H9 (cell line): ENCODE measurements around the gene RFTN2. TPM values are rescaled to one million over a fixed set of nuclear protein-coding genes. Genes with fewer than 3 reads are reported as not detected.
A peak's percentile ranks its signal among the peaks of the same experiment; 100 is the strongest.

Experiments
- DNase-seq: peaks from one replicate; pipeline ENCODE4 v3.0.0-alpha.2; 2017
- H2AFZ ChIP-seq: one replicate; pipeline ENCODE4 v1.6.1; 2013; ENCODE audit warnings: mild to moderate bottlenecking, low read length, control low read depth, moderate library complexity
- H2AK5ac ChIP-seq: 2 replicates; pipeline ENCODE4 v1.6.1; 2013; ENCODE audit warnings: low read length, control low read depth, mixed read lengths; ENCODE audit not compliant: insufficient read length
- H2BK120ac ChIP-seq: one replicate; pipeline ENCODE4 v1.6.1; 2013; ENCODE audit warnings: low read depth, mild to moderate bottlenecking, low read length, control low read depth, inconsistent platforms; ENCODE audit not compliant: poor library complexity, severe bottlenecking
- H2BK12ac ChIP-seq: 2 replicates; pipeline ENCODE4 v1.6.1; 2013; ENCODE audit warnings: low read length, control low read depth, mixed read lengths, low read depth; ENCODE audit not compliant: insufficient read length
- H2BK15ac ChIP-seq: 2 replicates; pipeline ENCODE4 v1.6.1; 2013; ENCODE audit warnings: low read depth, low read length, control low read depth
- H2BK20ac ChIP-seq: one replicate; pipeline ENCODE4 v1.6.1; 2013; ENCODE audit warnings: low read depth, mild to moderate bottlenecking, low read length, control low read depth, inconsistent platforms; ENCODE audit not compliant: poor library complexity, severe bottlenecking
- H2BK5ac ChIP-seq: 2 replicates; pipeline ENCODE4 v1.6.1; 2013; ENCODE audit warnings: low read length, control low read depth, mixed read lengths; ENCODE audit not compliant: insufficient read length
- H3K14ac ChIP-seq: 2 replicates; pipeline ENCODE4 v1.6.1; 2013; ENCODE audit warnings: low read length, control low read depth; ENCODE audit not compliant: insufficient read depth
- H3K18ac ChIP-seq: 2 replicates; pipeline ENCODE4 v1.6.1; 2013; ENCODE audit warnings: low read depth, mild to moderate bottlenecking, mixed read lengths, low read length, control low read depth; ENCODE audit not compliant: insufficient read length
- H3K23ac ChIP-seq: 2 replicates; pipeline ENCODE4 v1.6.1; 2013; ENCODE audit warnings: low read length, control low read depth, mixed read lengths, low read depth; ENCODE audit not compliant: insufficient read length
- H3K23me2 ChIP-seq: 2 replicates; pipeline ENCODE4 v1.6.1; 2013; ENCODE audit warnings: low read depth, mild to moderate bottlenecking, mixed read lengths, low read length, control low read depth; ENCODE audit not compliant: insufficient read length, poor library complexity, severe bottlenecking
- H3K27ac ChIP-seq: 2 replicates; pipeline ENCODE4 v1.5.1; 2013; ENCODE audit warnings: low read length, control low read depth, mixed read lengths, low read depth; ENCODE audit not compliant: insufficient read length
- H3K27me3 ChIP-seq: 2 replicates; pipeline ENCODE4 v1.6.1; 2013; ENCODE audit warnings: low read length, control low read depth, inconsistent platforms; ENCODE audit not compliant: insufficient read depth
- H3K4ac ChIP-seq: 2 replicates; pipeline ENCODE4 v1.6.1; 2013; ENCODE audit warnings: low read depth, mild to moderate bottlenecking, control low read depth, inconsistent platforms, low read length, moderate library complexity
- H3K4me1 ChIP-seq: 2 replicates; pipeline ENCODE4 v1.6.1; 2013; ENCODE audit warnings: low read length, control low read depth, inconsistent platforms; ENCODE audit not compliant: insufficient read depth
- H3K4me2 ChIP-seq: 2 replicates; pipeline ENCODE4 v1.6.1; 2013; ENCODE audit warnings: low read length, control low read depth, mixed read lengths; ENCODE audit not compliant: insufficient read length, insufficient read depth
- H3K56ac ChIP-seq: 2 replicates; pipeline ENCODE4 v1.6.1; 2013; ENCODE audit warnings: low read depth, mild to moderate bottlenecking, mixed read lengths, low read length, control low read depth; ENCODE audit not compliant: insufficient read length
- H3K79me1 ChIP-seq: 2 replicates; pipeline ENCODE4 v1.6.1; 2013; ENCODE audit warnings: low read depth, mild to moderate bottlenecking, moderate library complexity, low read length, control low read depth, inconsistent platforms; ENCODE audit not compliant: insufficient read depth, poor library complexity, severe bottlenecking
- H3K79me2 ChIP-seq: 2 replicates; pipeline ENCODE4 v1.6.1; 2013; ENCODE audit warnings: low read length, control low read depth, inconsistent platforms; ENCODE audit not compliant: insufficient read depth
- H3K9ac ChIP-seq: 2 replicates; pipeline ENCODE4 v1.6.1; 2013; ENCODE audit warnings: low read length, control low read depth, mixed read lengths; ENCODE audit not compliant: insufficient read length; ENCODE audit errors: extremely low read depth
- H3K9me3 ChIP-seq: one replicate; pipeline ENCODE4 v1.6.1; 2013; ENCODE audit warnings: low read depth, low read length, inconsistent platforms; ENCODE audit not compliant: control insufficient read depth
- H3T11ph ChIP-seq: one replicate; pipeline ENCODE4 v1.6.1; 2013; ENCODE audit warnings: mild to moderate bottlenecking, low read length, control low read depth, inconsistent platforms
- H4K20me1 ChIP-seq: one replicate; pipeline ENCODE4 v1.6.1; 2013; ENCODE audit not compliant: control insufficient read depth, insufficient read length, insufficient read depth
- H4K5ac ChIP-seq: 2 replicates; pipeline ENCODE4 v1.6.1; 2013; ENCODE audit warnings: low read depth, mild to moderate bottlenecking, mixed read lengths, low read length, control low read depth; ENCODE audit not compliant: insufficient read length
- H4K8ac ChIP-seq: replicated peaks from 2 replicates; pipeline ENCODE4 v1.6.1; 2013; ENCODE audit warnings: low read length, control low read depth, mixed read lengths, low read depth; ENCODE audit not compliant: insufficient read length
- H4K91ac ChIP-seq: 2 replicates; pipeline ENCODE4 v1.6.1; 2013; ENCODE audit warnings: low read depth, mild to moderate bottlenecking, moderate library complexity, mixed read lengths, low read length, control low read depth; ENCODE audit not compliant: insufficient read length
- H3K27ac Mint-ChIP-seq, 3 experiments: 2 replicates in 2 of 3; 3 replicates in 1 of 3; pipeline ENCODE4 v1.8.0; 2020 to 2021; ENCODE audit warnings: mixed read lengths in 3 of 3, mild to moderate bottlenecking in 1 of 3, moderate library complexity in 1 of 3
- H3K27me3 Mint-ChIP-seq: 2 replicates; pipeline ENCODE4 v1.8.0; 2021; ENCODE audit warnings: low read depth, mild to moderate bottlenecking, moderate library complexity, mixed read lengths
- H3K36me3 Mint-ChIP-seq, 3 experiments: 2 replicates in 2 of 3; 3 replicates in 1 of 3; pipeline ENCODE4 v1.8.0; 2020 to 2021; ENCODE audit warnings: low read depth in 3 of 3, mixed read lengths in 3 of 3; ENCODE audit not compliant: insufficient read depth in 1 of 3
- H3K4me1 Mint-ChIP-seq, 2 experiments: 2 replicates each; pipeline ENCODE4 v1.8.0; 2020; ENCODE audit warnings: mixed read lengths in 2 of 2
- H3K4me3 Mint-ChIP-seq, 2 experiments: 2 replicates in 1 of 2; 3 replicates in 1 of 2; pipeline ENCODE4 v1.8.0; 2020 to 2021; ENCODE audit warnings: mild to moderate bottlenecking in 2 of 2, mixed read lengths in 2 of 2, moderate library complexity in 1 of 2
- H3K9me3 Mint-ChIP-seq, 2 experiments: 2 replicates in 1 of 2; 3 replicates in 1 of 2; pipeline ENCODE4 v1.8.0; 2020; ENCODE audit warnings: mild to moderate bottlenecking in 2 of 2, mixed read lengths in 2 of 2, moderate library complexity in 1 of 2
- CTCF ChIP-seq: fragments of 200-600 bp; sonication (generic); conservative IDR thresholded peaks from 3 replicates; pipeline ENCODE4 v1.8.0; 2021; ENCODE audit warnings: antibody characterized with exemption, mild to moderate bottlenecking
- WGBS: extraction: QIAGEN DNeasy Blood & Tissue Kit; methylation state at CpG from one replicate; pipeline ENCODE4 v1.1.7; 2013; ENCODE audit warnings: missing lambda C conversion rate, low lambda C conversion rate, mixed read lengths; ENCODE audit not compliant: insufficient read length; ENCODE audit errors: extremely low coverage; 5-methylcytosine and 5-hydroxymethylcytosine counted together
- total RNA-seq: library from RNA; stranded (reverse); gene quantifications from 2 replicates; pipeline ENCODE4 v1.2.1, GENCODE V29; 2021

Gene RFTN2
- total RNA-seq, 1 experiment from 2014 or later = 0.28 TPM

DNA sequence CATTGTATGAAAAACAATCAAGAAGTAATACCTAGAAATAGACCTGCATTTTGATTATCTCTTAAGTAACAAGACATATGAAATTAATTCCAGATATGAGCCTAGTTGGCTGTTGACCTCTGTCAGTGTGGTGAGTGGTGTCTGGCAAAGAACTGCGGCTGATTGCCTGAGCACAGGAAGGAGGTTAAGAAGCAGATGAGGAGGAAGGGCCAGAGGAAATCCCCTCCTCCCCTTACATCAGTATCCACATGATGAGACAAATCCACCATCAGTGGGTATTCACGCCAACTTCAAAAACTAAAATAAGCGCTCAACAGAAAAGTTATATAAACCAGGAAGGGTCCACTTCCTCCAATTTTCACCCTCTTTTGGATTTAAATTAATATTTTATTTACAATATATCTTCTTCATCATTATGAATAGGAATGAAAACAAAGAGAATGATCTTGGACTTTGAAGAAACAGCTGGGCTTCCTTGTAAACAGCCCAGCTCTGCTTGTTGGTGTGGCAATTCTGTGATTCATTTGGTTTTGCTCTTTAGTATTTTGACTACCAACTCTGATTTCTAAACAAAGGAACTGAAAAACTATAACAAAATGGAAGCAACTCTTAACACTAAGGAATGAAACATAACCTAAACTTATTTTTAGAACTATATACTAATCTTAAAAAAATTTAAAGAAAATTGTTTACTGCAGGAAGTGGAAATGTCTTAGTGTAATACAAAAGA, 27.3 kb downstream of the RFTN2 start:
- Histone ChIP-seq H2BK120ac (no peak overlapping the region), H2AK5ac (no peak overlapping the region), H3K27me3 (no peaks in the 10 kb centered on the region), H4K91ac (no peak overlapping the region), H3K56ac (no peak overlapping the region), H3T11ph (no peak overlapping the region), H3K9me3 (no peaks in the 10 kb centered on the region), H4K5ac (no peak overlapping the region), H4K20me1 (no peaks in the 10 kb centered on the region), H3K79me1 (no peaks in the 10 kb centered on the region), H2BK12ac (no peak overlapping the region), H4K8ac (no peak overlapping the region), H3K4ac (no peak overlapping the region), H2BK15ac (no peak overlapping the region), H2BK20ac (no peak overlapping the region), H3K23ac (no peak overlapping the region), H2AFZ (no peak overlapping the region), H3K14ac (no peak overlapping the region), H3K18ac (no peak overlapping the region), H3K79me2 (no peaks in the 10 kb centered on the region), H3K4me2 (no peak overlapping the region), H3K9ac (no peak overlapping the region), H3K4me1 (no peaks in the 10 kb centered on the region), H2BK5ac (no peak overlapping the region), H3K27ac (no peak overlapping the region), H3K23me2 (no peaks in the 10 kb centered on the region)
- Mint-ChIP-seq H3K9me3 (no peaks in the 10 kb centered on the region), H3K36me3 (peaks cover 0 to 10% (median 0%) of the 10 kb centered on the region in 3 experiments; a peak in 1 of 7 replicates), H3K27ac (peak overlapping the region in 1 of 3 experiments; percentile 44; a peak in 1 of 7 replicates), H3K27me3 (no peaks in the 10 kb centered on the region), H3K4me1 (0 out of 4 replicates have a peak, but pooled peaks cover 3% of the 10 kb centered on the region in 2 experiments), H3K4me3 (no peak overlapping the region)
- WGBS = no CpG with 5 or more reads among the region's 3 CpGs
- no peak for TF ChIP-seq CTCF
- DNase-seq = no peak
